NCI-H1048 (cell line): ENCODE results near the gene ST6GALNAC2.
"Not testable (repeated sequence)": the region's sequence is repeated elsewhere in the genome, so short reads cannot be mapped to it uniquely, and the experiment has no call there.

Experiments used
- DNase-seq: peaks from one replicate; lab custom pipeline; 2025; lab: John Stamatoyannopoulos, UW

Gene ST6GALNAC2

DNA sequence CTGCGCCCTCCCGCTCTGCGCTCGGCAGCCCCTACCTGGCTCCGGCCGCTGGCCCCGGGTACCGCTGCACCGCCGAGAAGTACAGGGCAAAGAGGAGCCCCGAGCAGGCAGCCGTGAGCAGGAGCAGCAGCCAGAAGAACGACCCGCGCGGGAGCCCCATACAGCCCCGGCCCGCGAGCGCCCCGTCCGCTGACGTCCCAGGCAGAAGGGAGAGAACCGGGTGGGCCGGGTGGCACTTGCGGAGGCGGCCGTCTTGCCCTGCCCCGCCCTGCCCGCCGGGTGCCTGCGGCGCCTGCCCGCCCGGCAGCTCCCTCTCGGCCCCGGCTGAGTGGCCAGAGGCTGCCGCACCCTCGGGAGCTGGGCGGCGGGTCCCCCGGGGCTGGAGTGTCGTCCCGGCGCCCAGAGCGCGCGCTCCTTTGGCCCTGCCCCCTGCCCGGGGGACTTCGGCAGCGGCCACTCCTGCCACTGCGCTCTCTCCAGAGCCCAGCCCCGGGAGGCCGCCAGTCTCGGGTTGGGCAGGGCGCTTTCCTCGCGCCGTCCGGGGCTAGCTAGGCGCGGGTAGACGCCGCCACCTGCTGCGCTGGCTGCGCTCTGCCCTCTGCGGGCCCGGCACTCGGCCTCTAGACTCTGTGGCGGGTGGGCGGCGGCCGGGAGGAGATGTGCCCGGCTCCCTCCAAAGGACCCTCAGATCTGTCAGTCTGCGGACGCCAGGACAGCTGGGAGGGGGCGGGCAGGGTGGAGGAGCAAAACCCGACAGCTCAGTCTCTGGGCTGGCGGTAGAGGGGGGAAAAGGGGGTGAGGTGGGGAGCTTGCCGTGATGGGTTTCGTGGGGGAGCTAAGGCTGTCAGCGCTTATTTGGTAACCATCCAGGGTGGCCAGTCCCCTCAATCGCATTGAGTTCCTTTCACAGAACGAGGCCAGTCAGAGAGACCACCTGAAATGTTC is at the start of gene ST6GALNAC2:
Gene ST6GALNAC2, minus strand, starts transcription at position 212 of the 945 bp plus-strand sequence. Its CDS starts 52 bp downstream, at position 160.
- no peak for DNase-seq

DNA sequence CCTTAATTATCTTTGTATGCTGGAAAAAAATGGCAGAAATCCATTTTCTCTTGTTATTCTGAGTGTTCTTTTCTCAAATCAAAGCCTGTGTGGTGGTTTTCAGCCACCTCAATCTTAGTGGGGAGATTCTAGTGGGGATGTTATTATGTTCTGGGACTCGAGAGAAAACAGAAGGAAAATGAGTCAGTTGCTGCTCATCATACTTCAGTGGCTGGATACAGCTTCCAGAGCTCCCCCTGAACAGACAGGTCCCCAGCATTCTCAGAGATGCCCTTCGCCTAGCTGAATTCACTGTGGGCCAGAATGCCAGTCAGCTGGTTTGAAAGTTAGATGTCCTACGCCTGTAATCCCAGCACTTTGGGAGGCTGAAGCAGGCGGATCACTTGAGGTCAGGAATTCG is 49.4 kb upstream of the ST6GALNAC2 start:
- no peak for DNase-seq

- no peak for DNase-seq
Observed at GRCh38 chr17:76633628-76634328, 48.1 kb upstream of the ST6GALNAC2 start.

GRCh38 chr17:76631821-76632565 is 46.3 kb upstream of the ST6GALNAC2 start:
- DNase-seq: no peak

DNA sequence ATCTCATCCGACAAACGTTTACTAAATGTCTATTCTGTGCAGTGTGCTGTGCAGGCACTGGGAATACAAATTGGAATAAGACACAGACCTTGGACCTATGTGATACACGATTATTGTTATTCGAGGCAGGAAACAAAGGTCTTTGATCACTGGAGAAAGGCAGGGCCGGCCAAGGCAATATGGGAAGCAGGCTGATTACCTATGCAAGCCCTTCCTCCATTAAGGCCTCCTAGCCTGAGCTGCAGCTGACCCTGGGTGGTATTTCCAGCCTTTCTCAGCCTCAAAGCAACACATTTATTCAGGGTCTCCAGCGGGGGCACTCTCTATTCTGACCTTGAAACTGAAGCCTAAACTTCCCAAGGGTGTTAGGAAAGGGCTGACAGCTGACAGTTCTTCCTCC is 44.5 kb upstream of the ST6GALNAC2 start:
- DNase-seq: no peak

GRCh38 chr17:76627510-76627909 is 41.9 kb upstream of the ST6GALNAC2 start:
- DNase-seq: no peak

GRCh38 chr17:76626442-76626841 is 40.8 kb upstream of the ST6GALNAC2 start:
- DNase-seq: no peak

- DNase-seq: no peak
Observed at GRCh38 chr17:76625496-76625895, 39.8 kb upstream of the ST6GALNAC2 start.

GRCh38 chr17:76623271-76624146 is 37.8 kb upstream of the ST6GALNAC2 start:
- DNase-seq: peak; percentile 22

DNA sequence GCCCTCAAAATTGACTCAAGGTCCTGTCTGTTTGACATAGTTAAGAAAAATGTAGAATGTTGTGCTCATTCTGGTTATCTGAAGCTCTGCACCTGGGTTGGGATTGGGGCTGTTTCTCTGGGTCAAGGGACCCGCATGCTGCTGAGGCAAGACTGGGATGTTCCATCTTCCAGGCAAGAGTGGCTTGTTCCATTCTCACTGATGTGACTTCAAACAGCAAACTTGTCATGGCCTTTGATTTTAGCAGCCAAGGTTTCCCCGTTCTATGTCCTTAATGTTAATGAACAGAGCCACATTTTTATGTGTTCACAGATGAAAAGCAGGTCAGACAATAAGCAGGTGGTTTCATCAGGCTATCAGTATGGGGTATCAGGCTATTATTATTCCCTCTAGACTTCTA is 32.2 kb upstream of the ST6GALNAC2 start:
- DNase-seq: no peak

DNA sequence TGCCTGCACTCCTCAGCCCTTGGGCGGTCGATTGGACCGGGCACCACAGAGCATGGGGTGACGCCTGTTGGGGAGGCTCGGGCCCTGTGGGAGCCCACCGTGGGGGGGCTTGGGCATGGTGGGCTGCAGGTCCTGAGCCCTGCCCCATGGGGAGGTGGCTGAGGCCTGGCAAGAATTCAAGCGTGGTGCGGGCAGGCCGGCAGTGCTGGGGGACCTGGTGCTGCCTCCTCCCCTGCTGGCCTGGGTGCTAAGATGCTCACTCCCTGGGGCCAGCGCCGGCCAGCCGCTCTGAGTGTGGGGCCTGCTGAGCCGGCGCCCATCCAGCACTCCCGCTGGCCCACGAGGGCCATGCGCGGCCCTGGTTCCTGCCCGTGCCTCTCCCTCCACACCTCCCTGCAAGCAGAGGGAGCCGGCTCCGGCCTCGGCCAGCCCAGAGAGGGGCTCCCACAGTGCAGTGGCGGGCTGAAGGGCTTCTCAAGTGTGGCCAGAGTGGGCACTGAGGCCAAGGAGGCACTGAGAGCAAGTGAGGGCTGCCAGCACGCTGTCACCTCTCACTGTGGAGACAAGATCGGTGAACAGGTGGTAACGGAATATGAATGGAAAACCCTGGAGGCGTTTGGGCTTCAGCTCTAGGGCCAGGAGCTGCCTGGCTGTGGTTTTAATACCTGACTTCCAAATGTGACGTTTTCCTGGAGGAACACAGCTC is 29.4 kb upstream of the ST6GALNAC2 start:
- DNase-seq: no peak

DNA sequence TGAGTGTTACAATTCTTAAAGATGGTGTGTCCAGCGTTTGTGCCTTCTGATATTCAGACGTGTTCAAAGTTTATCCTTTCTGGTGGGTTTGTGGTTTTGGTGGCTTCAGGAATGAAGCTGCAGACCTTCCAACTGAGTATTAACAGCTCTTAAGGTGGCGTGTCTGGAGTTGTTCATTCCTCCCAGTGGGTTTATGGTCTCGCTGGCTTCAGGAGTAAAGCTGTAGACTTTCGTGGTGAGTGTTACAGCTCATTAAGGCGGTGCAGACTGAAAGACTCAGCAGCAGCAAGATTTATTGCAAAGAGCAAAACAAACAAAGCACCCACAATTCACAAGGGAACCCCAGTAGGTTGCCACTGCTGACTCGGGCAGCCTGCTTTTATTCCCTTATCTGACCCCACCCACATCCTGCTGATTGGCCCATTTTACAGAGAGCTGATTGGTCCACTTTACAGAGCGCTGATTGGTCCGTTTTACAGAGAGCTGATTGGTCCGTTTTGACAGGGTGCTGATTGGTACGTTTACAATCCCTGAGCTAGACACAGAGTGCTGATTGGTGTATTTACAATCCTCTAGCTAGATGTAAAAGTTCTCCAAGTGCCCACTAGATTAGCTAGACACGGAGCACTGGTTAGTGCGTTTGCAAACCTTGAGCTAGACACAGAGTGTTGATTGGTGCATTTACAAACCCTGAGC is 28.6 kb upstream of the ST6GALNAC2 start:
- DNase-seq: not testable (repeated sequence)

DNA sequence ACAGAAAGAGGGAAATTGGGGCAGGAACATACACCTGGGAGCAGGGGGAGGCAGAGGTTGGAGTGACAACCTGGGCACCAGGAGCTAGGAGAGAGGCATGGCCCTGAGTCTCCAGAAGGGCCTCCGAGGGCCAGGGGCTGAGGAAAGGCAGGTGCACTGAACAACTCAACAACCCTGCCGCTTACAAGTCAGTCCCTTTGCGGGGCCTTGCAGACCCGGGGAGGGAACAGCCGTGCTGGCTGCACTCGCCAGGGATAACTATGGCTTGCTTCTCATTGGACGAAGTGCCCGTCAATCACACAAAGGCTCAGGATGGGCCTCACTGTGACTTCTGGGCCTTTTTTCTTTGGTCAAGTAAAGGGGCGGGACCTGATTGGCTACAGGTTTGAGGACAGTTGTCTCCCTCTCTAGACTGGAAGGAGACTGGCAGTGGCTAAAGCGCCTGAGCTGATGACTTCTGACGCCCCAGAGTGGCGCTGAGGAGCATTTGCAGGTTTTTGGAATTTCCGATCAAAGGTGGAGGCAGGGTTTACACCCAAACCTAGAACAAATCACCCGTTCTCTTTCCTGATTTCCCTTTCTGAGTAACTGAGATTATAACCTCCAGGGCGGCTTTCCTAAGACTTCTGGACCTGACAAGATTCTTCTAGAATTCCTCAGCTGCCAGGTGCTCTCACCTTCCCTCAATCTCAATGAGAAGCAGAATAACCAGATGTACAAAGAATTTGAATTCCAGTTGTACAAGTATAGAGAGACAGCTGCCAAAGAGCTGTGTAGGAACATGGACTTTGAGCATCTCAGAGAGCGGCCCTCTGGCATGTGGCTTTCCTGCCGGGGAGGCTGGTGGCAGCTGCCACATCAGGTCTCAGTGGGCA is 27.6 kb upstream of the ST6GALNAC2 start:
- no peak for DNase-seq

- DNase-seq: no peak
Observed at GRCh38 chr17:76612465-76612864, 26.8 kb upstream of the ST6GALNAC2 start.

GRCh38 chr17:76611758-76612157 is 26.1 kb upstream of the ST6GALNAC2 start:
- DNase-seq: no peak

GRCh38 chr17:76611080-76611749 is 25.6 kb upstream of the ST6GALNAC2 start:
- not testable (repeated sequence) for DNase-seq

- DNase-seq: not testable (repeated sequence)
Observed at GRCh38 chr17:76606685-76607084, 21.0 kb upstream of the ST6GALNAC2 start.

DNA sequence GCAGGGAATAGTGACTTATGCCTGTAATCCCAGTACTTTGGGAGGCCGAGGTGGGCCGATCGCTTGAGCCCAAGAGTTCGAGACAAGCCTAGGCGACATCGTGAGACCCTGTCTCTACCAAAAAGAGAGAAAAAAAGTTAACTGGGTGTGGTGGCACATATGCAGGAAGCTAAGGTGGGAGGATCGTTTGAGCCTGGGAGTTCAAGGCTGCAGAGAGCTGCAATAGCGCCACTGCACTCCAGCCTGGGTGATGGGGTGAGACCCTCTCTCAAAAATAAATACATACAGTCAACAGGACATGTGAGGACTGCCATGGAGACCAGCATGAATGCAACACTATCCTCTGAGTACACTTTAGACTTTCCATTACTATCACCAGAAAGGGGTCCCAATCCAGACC is 15.4 kb upstream of the ST6GALNAC2 start:
- no peak for DNase-seq
